Gastroesophageal sphincter (tissue), 3 donors: ENCODE data around the gene P2RX4.

Source experiments
- POLR2A ChIP-seq, 2 donors: fragments of 450-650 bp; IDR thresholded peaks; one replicate each; pipeline ENCODE4 v1.6.1; 2017; ENCODE audit warnings: antibody characterized with exemption in 2 of 2, mild to moderate bottlenecking in 2 of 2, moderate library complexity in 1 of 2
- POLR2AphosphoS5 ChIP-seq: sonication (generic); formaldehyde crosslinking; IDR thresholded peaks from one replicate; pipeline ENCODE4 v1.6.1; 2017; ENCODE audit warnings: antibody characterized with exemption
- TF ChIP-seq, protein P1 (sequence below), 4 experiments: fragments of 200-600 bp in 2 of 4; fragments of 450-650 bp in 2 of 4; sonication (generic) in 1 of 4; IDR thresholded peaks; one replicate each; pipeline ENCODE4 v1.5.1; 2017 to 2019; ENCODE audit warnings: antibody characterized with exemption in 4 of 4, mild to moderate bottlenecking in 2 of 4, moderate library complexity in 2 of 4

DNA sequence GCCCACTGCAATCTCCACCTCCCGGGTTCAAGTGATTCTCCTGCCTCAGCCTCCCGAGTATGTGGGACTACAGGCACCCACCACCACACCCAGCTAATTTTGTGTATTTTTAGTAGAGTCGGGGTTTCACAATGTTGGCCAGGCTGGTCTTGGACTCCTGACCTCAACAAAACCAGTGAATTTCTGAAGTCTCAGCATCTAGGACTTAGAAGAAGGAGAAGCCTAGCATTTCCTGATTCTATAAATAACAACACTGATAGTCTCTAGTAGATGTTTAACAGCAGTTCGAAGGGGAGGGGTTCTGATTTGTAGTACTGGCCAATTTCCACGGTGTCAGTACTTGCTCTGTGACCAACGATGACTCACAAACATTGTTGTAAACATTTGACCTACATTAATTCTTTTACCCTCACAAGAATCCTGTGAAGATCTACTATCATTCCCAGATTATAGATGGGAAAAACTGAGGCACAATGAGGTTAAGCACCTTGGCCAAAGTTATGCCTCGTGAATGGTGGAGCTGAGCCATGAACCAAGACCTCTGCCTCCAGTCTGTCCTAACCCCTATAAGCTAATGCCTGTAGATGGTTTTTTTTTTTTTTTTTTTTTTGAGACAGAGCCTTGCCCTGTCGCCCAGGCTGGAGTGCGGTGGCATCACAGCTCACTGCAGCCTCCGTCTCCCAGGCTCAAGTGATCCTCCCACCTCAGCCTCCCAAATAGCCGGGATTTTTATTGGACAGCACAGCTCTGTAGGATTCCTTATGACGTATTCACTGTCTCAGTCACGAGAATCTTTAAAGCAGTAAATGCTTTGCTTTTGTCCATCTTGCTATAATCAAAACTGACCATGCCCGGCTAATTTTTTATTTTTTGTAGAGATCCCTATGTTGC lies 5.2 kb downstream of the P2RX4 start:
- TF ChIP-seq, protein P1, sequence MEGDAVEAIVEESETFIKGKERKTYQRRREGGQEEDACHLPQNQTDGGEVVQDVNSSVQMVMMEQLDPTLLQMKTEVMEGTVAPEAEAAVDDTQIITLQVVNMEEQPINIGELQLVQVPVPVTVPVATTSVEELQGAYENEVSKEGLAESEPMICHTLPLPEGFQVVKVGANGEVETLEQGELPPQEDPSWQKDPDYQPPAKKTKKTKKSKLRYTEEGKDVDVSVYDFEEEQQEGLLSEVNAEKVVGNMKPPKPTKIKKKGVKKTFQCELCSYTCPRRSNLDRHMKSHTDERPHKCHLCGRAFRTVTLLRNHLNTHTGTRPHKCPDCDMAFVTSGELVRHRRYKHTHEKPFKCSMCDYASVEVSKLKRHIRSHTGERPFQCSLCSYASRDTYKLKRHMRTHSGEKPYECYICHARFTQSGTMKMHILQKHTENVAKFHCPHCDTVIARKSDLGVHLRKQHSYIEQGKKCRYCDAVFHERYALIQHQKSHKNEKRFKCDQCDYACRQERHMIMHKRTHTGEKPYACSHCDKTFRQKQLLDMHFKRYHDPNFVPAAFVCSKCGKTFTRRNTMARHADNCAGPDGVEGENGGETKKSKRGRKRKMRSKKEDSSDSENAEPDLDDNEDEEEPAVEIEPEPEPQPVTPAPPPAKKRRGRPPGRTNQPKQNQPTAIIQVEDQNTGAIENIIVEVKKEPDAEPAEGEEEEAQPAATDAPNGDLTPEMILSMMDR (IDR thresholded peaks at IDR 0.05), result no peak
- TF ChIP-seq POLR2AphosphoS5 (no peak), POLR2A (IDR thresholded peaks at IDR 0.05) (no peak)
